GM12801 (cell line): ENCODE data around the gene FAM162A.

Source experiments
- TF ChIP-seq, protein P1 (sequence below): IDR thresholded peaks from one replicate; pipeline ENCODE4 v1.5.1; 2011; ENCODE audit warnings: control low read depth; ENCODE audit not compliant: insufficient read length; ENCODE audit errors: extremely low read depth

The FAM162A gene

DNA sequence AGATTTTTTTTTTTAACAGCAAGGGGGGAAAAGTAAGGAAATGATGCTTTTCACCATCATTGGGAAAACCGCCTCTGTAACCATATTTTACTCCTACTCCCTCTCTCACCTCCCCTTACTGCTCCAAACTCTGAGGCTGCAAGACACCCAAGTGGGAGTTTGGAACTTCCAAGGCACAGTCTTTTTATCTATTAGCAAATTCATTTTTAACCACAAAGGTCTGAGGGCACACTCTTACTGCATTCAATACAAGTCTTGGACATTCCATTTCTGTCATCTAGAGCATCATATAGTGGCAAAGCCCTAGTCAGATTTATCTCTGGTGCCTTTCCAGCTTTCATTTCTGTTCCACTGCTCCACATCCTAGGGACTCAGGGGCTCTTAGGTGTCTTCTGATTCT is 13.2 kb downstream of the FAM162A start:
- TF ChIP-seq, protein P1, sequence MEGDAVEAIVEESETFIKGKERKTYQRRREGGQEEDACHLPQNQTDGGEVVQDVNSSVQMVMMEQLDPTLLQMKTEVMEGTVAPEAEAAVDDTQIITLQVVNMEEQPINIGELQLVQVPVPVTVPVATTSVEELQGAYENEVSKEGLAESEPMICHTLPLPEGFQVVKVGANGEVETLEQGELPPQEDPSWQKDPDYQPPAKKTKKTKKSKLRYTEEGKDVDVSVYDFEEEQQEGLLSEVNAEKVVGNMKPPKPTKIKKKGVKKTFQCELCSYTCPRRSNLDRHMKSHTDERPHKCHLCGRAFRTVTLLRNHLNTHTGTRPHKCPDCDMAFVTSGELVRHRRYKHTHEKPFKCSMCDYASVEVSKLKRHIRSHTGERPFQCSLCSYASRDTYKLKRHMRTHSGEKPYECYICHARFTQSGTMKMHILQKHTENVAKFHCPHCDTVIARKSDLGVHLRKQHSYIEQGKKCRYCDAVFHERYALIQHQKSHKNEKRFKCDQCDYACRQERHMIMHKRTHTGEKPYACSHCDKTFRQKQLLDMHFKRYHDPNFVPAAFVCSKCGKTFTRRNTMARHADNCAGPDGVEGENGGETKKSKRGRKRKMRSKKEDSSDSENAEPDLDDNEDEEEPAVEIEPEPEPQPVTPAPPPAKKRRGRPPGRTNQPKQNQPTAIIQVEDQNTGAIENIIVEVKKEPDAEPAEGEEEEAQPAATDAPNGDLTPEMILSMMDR, result no peak

GRCh38 chr3:122398920-122399319 is 14.9 kb downstream of the FAM162A start:
- TF ChIP-seq, protein P1, result no peak

- TF ChIP-seq, protein P1, result no peak
These were observed 19.5 kb downstream of the FAM162A start for GRCh38 chr3:122403489-122403888.

- TF ChIP-seq, protein P1, result no peak
These were observed 21.0 kb downstream of the FAM162A start for GRCh38 chr3:122405015-122405414.

DNA sequence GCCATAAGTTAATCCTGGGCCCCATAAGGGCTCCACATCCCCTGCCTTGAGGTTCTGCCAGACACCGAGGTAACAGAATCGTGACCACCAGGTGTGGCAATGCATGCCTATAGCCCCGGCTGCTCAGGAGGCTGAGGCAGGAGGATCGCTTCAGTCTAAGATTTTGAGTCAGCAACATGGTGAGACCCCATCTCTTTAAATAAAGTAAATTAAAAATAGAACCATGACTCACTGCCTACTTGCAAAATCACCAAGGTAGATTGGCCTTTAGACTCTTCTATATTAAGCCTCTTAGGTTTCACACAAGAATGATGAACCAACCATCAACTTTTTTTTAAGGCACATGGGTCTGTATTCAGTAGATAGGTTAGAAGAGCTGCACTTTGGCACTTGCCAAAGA is 22.2 kb downstream of the FAM162A start:
- TF ChIP-seq, protein P1, result no peak

- TF ChIP-seq, protein P1, result no peak
These were observed 24.0 kb downstream of the FAM162A start for GRCh38 chr3:122407946-122408345.

DNA sequence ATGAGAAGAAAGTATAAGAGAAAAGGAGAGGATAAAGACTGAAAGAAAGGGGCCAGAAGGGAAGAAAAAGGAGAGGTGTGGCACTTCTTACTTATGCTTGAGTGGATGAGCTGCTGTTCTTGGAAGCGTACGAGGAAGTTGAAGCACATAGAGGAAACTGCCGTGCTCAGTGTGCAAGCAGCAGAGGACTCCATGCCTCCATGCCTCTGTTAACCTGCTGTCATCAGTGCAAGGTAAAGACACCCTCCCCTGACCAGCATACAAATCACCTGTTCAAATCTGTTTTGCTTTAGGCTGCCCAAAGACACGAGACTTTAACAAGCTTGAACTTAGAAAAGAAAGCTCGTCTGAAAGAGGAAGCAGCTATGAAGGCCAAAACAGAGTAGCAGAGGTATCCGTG is 25.5 kb downstream of the FAM162A start:
- TF ChIP-seq, protein P1, result no peak

DNA sequence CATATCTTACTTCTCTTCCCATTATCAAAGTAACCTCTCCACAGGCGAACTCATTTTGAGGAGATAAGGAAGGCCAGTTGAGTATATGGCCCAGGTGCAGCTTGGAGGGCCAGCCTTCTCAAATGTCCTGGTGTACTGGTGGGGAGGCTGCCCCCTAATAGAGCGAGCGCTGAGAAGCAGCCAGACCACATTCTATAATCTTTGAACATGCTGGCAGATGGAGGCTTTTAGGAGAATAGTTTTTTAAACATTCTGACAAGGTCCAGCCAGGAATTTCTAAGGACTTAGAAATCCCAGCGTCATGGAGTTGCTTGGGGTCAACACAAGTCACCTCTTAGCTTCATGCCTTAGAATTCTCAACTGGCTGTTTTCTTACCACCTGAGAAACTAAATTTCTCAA is 26.1 kb downstream of the FAM162A start:
- TF ChIP-seq, protein P1, result no peak
